Esophagus squamous epithelium (tissue), 4 donors: Measurements from ENCODE around the gene FRMD4A.

Source experiments
- CTCF ChIP-seq, 6 experiments: fragments of 450-650 bp in 4 of 6; fragments of 200-600 bp in 2 of 6; sonication (generic) in 2 of 6; IDR thresholded peaks; one replicate each; pipeline ENCODE4 v1.5.1; 2016 to 2019; ENCODE audit warnings: antibody characterized with exemption in 6 of 6, mild to moderate bottlenecking in 4 of 6, moderate library complexity in 4 of 6
- POLR2A ChIP-seq, 4 donors: fragments of 450-650 bp; IDR thresholded peaks; one replicate each; pipeline ENCODE4 v1.6.1; 2017; ENCODE audit warnings: antibody characterized with exemption in 4 of 4, mild to moderate bottlenecking in 4 of 4, moderate library complexity in 3 of 4

- TF ChIP-seq POLR2A (IDR thresholded peaks at IDR 0.05), result no peak
- no peak for TF ChIP-seq CTCF (IDR thresholded peaks at IDR 0.05)
These were observed 223.9 kb downstream of the FRMD4A start for GRCh38 chr10:14106828-14107227.
